Measurements from ENCODE around the gene VPS37B.

DNA sequence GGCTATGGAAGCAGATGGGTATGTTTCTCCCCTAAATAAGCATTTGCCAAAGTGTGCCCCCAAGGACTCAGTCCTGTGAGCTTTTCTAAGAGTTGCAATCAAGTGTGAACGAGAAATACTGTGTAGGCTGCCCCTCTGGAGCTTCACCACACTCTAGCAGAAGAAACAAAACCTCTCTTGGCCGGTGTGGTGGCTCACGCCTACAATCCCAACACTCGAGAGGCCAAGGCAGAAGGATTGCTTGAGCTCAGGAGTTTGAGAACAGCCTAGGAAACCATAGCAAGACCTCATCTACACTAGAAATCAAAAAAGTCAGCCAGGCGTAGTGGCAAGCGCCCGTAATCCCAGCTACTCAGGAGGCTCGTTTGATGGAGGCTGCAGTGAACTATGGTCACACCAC is 9.8 kb downstream of the VPS37B start:
- TF ChIP-seq, protein P1, sequence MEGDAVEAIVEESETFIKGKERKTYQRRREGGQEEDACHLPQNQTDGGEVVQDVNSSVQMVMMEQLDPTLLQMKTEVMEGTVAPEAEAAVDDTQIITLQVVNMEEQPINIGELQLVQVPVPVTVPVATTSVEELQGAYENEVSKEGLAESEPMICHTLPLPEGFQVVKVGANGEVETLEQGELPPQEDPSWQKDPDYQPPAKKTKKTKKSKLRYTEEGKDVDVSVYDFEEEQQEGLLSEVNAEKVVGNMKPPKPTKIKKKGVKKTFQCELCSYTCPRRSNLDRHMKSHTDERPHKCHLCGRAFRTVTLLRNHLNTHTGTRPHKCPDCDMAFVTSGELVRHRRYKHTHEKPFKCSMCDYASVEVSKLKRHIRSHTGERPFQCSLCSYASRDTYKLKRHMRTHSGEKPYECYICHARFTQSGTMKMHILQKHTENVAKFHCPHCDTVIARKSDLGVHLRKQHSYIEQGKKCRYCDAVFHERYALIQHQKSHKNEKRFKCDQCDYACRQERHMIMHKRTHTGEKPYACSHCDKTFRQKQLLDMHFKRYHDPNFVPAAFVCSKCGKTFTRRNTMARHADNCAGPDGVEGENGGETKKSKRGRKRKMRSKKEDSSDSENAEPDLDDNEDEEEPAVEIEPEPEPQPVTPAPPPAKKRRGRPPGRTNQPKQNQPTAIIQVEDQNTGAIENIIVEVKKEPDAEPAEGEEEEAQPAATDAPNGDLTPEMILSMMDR (IDR thresholded peaks at IDR 0.05; ENCODE audit: low read length) = no peak
- no peak for TF ChIP-seq EZH2 (optimal IDR thresholded peaks at IDR 0.05; ENCODE audit: low read depth, low read length)
- TF ChIP-seq EZH2phosphoT487 (IDR thresholded peaks at IDR 0.05; ENCODE audit: low read length) = no peak
